Measurements from ENCODE around the gene ZC2HC1B. TPM values are rescaled to one million over a fixed set of nuclear protein-coding genes. Genes with fewer than 3 reads are reported as not detected.
"Not testable (repeated sequence)": the region's sequence is repeated elsewhere in the genome, so short reads cannot be mapped to it uniquely, and the experiment has no call there.

ZC2HC1B gene
- total and polyA plus RNA-seq, 3 donors from 2014 or later = 4.6 to 23.0 (median 16.9) TPM

DNA sequence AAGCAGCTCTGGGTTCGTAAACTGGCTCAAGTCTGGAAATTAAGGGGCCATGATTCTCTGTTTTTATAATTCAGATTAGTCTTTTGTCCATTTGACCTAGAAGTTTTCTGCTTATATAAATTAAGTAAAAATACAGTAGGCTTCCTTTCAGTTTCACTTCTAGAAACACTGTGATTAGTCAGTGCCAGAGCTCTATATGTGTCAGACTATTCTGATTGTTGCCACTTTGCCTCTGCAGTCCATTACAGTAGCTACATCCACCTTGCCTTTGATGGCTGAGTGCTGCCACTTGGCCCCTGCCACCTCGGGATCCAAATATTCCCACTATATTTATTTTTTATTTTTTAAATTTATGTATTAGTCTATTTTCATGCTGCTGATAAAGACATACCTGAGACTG, 7.9 kb downstream of the ZC2HC1B start:
- Histone ChIP-seq H3K36me3 (ENCODE audit: low read depth, missing control alignments) (no peaks in the 10 kb centered on the region), H3K9me3 (no peaks in the 10 kb centered on the region), H3K4me3 (no peak overlapping the region), H3K4me1 (no peaks in the 10 kb centered on the region), H3K27me3 (no peaks in the 10 kb centered on the region), H3K27ac (no peak overlapping the region)
- no peak for DNase-seq
- WGBS, 2 donors = 92 to 94% methylated on average over 2 of the region's 2 CpGs
- TF ChIP-seq POLR2A (IDR thresholded peaks at IDR 0.05) (no peak), CTCF (IDR thresholded peaks at IDR 0.05) (no peak)
- intact Hi-C loops (cut with DNase I; ENCODE audit: low total_unique reads) = no loop called here

DNA sequence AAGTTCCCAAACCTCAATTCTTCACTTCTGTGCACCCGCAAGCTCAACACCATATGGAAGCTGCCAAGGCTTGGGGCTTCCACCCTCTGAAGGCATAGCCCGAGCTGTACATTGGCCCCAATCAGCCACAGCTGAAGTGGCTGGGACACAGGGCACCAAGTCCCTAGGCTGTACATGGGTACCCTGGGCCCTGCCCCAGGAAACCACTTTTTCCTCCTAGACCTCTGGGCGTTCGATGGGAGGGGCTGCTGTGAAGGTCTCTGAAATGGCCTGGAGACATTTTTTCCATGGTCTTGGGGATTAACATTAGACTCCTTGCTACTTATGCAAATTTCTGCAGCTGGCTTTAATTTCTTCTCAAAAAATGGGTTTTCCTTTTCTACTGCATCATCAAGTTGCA, 9.3 kb downstream of the ZC2HC1B start:
- H3K4me1 ChIP-seq; H3K36me3 ChIP-seq (ENCODE audit: low read depth, missing control alignments); DNase-seq; H3K27me3 ChIP-seq; H3K9me3 ChIP-seq; H3K27ac ChIP-seq; intact Hi-C loops (cut with DNase I; ENCODE audit: low total_unique reads); H3K4me3 ChIP-seq: not testable (repeated sequence)
- WGBS, 2 donors = 98 to 100% methylated on average over 4 of the region's 4 CpGs

GRCh38 chr6:143874503-143874902, 10.2 kb downstream of the ZC2HC1B start:
- DNase-seq; H3K27me3 ChIP-seq; H3K9me3 ChIP-seq; H3K36me3 ChIP-seq (ENCODE audit: low read depth, missing control alignments); H3K4me3 ChIP-seq; H3K4me1 ChIP-seq; H3K27ac ChIP-seq; intact Hi-C loops (cut with DNase I; ENCODE audit: low total_unique reads): not testable (repeated sequence)

- intact Hi-C loops (cut with DNase I; ENCODE audit: low total_unique reads) = no loop called here
- Histone ChIP-seq H3K36me3 (ENCODE audit: low read depth, missing control alignments) (no peaks in the 10 kb centered on the region), H3K9me3 (no peaks in the 10 kb centered on the region), H3K4me1 (no peaks in the 10 kb centered on the region), H3K27me3 (no peaks in the 10 kb centered on the region), H3K4me3 (no peak overlapping the region), H3K27ac (no peak overlapping the region)
- TF ChIP-seq CTCF (IDR thresholded peaks at IDR 0.05) (no peak), POLR2A (IDR thresholded peaks at IDR 0.05) (no peak)
- DNase-seq = no peak
- WGBS, 2 donors = 89 to 100% methylated on average over 1 of the region's 1 CpG
Measured at GRCh38 chr6:143877584-143878271, 13.5 kb downstream of the ZC2HC1B start.

- H3K9me3 ChIP-seq = no peaks in the 10 kb centered on the region
- 96 to 97% methylated on average over 3 of the region's 3 CpGs for WGBS, 2 donors
- DNase-seq = no peak
- H3K4me3 ChIP-seq = no peak overlapping the region
- intact Hi-C loops (cut with DNase I; ENCODE audit: low total_unique reads) = no loop called here
- TF ChIP-seq CTCF (IDR thresholded peaks at IDR 0.05) (no peak), POLR2A (IDR thresholded peaks at IDR 0.05) (no peak)
- no peaks in the 10 kb centered on the region for H3K27me3 ChIP-seq
- H3K27ac ChIP-seq = no peak overlapping the region
- H3K4me1 ChIP-seq = no peaks in the 10 kb centered on the region
- H3K36me3 ChIP-seq (ENCODE audit: low read depth, missing control alignments) = no peaks in the 10 kb centered on the region
Measured at GRCh38 chr6:143878272-143878760, 14.0 kb downstream of the ZC2HC1B start.

DNA sequence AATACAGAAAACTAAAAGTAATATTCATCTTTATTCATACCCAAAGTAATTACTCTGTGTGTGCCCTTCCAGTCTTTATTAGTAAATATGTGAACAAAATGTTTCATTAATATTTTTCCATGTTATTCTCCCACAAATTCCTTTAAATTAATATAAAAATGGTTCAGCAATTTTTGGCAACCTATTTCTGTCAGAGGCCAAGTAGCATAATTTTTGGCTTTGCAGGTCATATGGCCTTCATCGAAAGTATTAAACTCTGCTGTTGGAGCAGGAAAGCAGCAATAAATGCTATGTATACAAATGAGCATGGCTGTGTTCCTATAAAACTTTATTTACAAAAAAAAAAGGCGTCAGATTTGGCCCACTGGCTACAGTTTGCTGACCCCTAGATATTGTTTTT, 16.1 kb downstream of the ZC2HC1B start:
- no peak overlapping the region for H3K4me3 ChIP-seq
- no peaks in the 10 kb centered on the region for H3K4me1 ChIP-seq
- H3K36me3 ChIP-seq (ENCODE audit: low read depth, missing control alignments) = no peaks in the 10 kb centered on the region
- intact Hi-C loops (cut with DNase I; ENCODE audit: low total_unique reads) = no loop called here
- DNase-seq = no peak
- H3K9me3 ChIP-seq = no peaks in the 10 kb centered on the region
- WGBS, 2 donors = 63 to 64% methylated on average over 2 of the region's 2 CpGs
- no peaks in the 10 kb centered on the region for H3K27me3 ChIP-seq
- H3K27ac ChIP-seq = no peak overlapping the region
- TF ChIP-seq CTCF (IDR thresholded peaks at IDR 0.05) (no peak), POLR2A (IDR thresholded peaks at IDR 0.05) (no peak)
